Activated CD8-positive, alpha-beta memory T cell treated with anti-CD3 and anti-CD28 coated beads for 48 hours (primary cell): ENCODE results near the gene RUNX2.

ENCODE experiments used
- DNase-seq, 3 experiments: peaks; one replicate each; pipeline ENCODE4 v3.0.0-alpha.2; 2020; ENCODE audit warnings: low read depth in 2 of 3, low spot score in 2 of 3

Gene RUNX2

DNA sequence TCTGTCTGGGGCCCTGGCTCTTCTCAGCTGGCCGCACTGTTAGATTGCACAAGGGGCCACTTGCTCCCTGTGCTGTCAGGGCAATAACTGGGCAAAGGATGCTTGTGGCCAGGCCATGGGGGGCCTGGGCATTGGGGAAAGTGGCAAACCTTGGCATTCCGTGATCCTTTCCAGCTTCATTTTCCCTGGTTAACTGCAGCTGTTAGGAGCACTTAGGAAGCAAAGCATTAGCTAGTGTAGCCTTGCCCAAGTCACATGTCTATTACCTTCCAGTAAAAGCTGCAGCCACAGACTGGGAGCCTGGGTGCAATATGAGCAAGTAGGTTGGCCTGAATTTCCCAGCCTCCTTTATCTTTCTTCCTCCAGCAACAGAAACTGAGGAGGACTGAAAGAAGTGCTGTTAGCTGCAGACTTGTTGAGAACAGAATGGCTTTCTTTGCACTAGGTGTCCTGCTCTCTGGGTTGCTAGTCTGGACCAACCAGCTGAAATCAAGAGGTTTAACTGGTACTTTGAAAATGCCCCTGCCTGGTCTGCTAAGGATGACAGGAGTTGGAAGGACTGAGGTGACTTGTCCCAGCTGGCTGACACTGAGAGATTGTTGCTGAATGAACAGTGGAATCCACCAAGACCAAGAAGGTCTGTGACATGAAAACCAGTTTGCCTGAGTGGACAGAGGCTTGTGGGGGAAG is 361.9 kb downstream of the RUNX2 start:
- no peak for DNase-seq

DNA sequence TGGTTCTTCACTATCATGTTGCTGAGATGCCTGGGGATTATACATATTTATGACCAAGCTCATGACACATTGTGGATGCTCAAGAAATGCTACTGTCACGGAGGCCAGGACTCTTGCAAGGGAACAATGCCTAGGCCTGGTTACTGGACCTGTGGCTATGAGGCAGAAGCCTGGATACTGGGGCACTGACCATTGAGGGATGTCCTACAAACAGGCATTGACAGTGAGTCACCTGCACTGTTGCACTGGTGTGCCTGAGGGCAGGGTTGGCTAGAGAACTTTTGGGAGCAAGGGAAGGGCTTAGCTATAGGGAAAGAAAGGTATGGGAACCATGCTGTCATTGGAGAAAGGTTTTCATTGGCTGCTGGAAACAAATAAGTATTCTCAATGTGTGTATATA is 362.7 kb downstream of the RUNX2 start:
- no peak for DNase-seq

DNA sequence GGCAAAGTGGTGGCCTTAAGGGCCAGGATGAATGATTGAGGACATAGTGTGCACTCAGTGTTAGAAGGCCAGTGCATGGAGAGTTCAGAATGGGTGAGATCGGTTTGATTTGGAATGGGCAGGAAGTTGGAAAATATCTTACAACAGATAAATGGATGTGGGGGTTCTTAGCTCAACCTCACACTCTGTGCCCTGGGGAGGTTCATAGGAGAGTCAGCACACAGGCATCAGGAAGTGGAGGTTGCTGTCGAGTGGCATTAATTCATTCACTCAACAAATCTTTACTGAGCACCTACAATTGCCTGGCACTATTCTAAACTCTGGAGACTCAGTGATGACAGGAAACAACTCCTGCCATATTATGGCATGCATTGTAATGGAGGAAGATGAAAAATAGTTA is 363.3 kb downstream of the RUNX2 start:
- DNase-seq: no peak

DNA sequence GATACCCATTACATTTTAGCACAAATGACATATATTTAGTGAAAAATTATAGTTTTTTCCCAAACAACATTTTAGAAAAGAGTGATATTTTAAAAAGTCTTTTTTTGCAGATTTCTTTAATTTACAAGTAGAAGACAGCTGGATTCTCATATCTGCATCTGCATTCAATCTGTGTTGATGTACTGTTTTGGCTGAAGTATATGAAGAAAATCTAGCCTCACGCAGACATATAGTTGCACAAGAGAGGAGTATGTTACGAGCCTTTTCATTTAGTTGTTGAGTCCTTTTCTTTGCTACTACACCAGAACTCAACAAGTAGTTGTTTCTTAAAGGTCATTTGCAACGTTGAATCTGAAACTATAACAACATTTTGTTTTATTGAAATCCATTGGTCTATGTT is 363.9 kb downstream of the RUNX2 start:
- no peak for DNase-seq

DNA sequence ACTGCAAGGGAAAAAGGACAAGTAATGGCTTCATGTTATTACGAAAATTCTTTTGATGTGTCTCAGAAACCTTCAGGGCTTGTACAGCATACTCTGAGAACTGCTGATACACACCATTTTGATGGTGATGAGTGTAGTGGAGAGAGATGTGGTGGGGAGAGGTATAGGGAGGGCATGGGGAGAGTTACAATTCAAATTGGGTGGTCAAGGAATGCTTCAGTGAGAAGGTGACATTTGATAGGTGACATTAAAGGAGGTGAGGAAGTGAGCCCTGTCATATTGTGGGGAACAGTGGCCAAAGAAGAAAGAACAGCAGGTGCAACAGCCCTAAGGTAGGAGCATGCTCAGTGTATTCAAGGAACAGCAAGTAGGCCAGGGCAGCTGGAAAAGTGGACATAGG is 368.6 kb downstream of the RUNX2 start:
- DNase-seq: no peak

DNA sequence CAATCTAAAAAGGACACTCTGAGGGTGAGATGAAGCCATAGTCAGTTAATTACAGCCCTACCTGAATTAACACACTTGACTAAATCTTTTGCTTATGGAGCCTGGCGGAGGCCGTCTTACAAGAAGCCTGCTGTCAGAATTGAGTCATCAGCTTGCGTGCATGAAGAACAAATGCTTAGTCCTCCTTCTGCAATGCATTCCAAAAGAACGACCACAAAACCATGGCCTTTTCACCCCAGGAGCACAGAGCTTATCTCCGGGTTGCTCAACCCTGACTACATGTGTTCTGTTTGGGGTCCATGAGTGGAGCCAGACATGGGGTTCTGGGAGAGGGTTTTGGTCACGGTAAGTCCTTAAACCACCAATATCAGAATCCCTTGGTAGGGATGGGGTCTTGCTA is 369.5 kb downstream of the RUNX2 start:
- DNase-seq: no peak

DNA sequence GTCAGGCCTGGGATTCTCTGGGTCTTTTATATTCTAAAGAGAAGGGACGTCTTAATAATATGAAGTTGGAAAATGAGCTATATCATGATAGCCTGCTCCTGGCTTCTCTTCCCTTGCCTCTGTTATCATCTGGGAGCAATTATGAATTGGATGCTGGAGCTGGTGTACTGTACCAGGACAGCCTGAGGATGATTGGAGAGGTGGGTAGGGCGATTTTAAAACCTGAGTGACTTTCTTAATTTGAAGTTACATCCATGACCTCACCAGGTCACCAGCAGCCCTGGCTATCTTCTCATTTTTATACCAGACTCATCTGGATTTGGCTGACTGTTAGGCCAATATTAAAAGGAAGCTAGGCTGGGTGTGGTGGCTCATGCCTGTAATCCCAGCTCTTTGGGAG is 369.9 kb downstream of the RUNX2 start:
- no peak for DNase-seq

DNA sequence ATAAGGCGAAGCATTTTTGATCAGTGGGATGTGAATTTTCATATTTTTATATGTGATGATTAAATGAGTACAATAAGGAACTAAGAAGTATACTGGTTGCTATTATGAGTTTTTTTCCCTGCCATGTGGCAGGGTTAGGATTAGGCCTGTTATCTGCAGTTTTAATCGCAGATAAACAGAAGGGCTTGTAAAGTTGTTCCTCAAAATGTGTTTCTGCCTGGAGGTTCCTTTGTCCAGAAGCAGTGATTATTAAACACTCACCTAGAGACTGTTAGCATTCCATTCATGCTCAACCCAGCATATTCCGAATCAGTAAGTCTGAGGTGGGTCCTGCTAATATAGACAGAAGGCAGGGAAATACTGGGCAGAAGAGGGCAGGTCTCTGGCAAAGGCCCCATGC is 371.5 kb downstream of the RUNX2 start:
- DNase-seq: no peak

DNA sequence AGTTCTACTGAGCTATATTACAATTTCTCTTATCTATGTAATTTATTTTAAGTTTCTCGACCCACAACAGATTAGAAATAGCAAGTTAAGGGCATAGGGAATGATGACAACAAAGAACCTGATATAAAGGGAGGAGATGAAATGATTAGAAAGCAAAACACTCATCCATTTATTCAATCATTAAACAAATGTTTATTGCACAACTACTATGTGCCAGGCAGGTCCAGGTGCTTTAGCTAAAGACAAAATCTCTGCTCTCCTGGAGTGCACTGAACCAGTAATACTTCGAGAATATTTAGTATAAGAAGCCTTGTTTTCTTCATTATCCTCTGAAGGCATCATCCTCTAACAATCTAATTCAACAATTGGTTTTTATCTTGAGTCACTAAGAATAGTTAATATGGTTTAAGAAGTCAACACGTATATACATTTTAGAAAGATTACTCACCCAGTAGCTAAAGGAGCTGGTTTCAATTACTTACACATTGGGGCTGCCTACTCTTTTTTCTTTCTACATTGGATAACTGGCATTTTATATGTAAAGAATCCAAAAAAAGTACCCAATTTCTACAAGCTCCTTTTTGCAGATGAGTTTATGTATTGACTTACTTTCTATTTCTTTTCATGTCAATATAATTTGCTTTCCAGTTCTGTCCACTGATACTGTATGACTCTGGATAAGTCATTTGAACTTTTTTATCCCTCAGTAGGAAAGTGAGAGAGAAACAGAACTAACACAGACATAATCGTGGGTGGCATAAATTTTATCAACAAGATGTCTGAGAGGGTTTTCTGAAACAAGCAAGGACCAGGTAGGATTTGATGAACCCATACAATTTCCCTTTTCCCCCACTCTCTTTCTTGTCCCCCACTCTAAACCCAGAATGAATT is 375.0 kb downstream of the RUNX2 start:
- DNase-seq: no peak

DNA sequence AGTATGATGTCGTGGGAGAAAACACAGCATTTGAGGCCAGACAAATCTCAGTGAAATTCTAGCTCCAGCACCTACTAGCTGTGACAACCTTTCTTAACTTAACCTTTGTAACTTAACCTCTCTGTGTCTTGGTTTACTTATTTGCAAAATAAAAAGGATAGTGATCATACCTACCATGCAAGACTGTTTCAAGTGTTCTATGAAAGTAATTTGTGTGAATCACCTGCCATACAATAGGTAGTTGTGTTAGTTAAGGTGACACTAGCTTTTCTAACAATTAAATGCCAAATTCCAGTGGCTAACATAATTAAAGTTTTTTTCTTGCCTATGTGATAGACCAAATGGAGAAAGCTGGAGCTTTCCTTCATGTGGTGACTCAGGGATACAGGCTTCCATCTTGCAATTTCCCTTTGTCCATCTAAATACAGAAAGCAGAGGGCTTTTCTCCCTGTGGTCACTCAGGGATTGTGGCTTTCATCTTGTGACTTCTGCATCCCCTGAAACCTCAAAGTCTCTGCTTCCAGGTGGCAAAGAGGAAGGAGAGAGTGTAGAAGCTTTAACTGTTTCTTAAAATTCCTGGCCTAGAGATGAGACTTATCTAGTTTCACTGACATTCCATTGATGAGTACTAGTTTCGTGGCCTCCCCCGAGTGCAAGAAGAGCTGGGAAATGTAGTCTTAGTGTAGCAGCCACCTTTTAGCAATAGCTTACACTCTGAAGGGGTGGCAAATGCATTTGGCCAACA is 376.1 kb downstream of the RUNX2 start:
- DNase-seq: no peak

DNA sequence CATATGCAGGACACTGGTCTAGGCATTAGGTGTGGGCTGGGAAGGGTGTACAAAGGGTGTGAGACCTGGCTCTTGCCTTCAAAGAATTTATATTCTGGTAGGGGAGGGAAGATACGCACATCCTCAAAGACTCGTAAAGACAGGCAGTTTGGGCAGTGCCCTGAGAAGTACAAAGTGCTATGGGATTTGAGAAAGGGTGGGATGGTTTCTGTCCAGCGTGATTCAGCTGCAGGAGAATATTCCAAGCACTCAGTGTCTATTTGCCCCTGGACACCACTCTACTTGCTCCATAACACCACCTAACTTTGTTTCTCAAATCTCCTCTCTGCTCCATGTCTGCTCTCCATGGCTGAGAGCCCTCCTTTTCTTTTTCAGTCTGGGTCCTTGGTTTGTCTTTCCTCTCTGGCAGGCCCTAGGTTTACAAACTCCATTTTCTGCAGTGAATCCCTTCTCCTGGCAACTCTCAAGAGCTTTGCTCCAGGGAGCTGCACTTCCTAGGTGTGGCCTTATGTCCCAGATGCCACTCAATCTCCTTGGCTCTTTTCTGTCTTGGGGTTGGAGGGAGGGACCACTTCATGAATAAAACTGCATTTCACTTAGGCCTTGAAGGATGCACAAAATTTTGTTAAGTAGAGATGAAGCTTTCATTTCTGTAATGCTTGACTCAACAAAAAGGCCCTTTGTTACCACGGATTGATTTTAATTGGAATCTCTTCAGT is 377.2 kb downstream of the RUNX2 start:
- no peak for DNase-seq

DNA sequence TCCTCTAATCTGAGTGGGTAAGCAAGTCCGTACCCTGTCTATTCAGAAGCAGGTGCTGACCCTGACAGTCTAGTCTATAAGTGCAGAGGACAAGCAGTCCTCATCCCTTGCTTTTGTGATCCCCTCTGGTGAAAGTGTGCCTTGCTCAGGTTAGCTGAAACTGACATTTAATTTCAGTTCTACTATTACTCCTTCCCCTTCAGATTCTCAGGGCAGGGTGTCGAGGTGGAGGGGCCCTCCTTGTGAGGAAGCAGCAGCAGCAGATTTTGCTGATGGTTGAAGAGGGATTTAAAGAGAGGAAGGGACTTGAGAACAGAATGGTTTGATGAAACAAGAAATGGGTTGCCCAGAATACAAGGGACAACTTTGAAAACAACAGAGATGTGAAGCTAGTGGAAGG is 378.2 kb downstream of the RUNX2 start:
- DNase-seq: no peak

DNA sequence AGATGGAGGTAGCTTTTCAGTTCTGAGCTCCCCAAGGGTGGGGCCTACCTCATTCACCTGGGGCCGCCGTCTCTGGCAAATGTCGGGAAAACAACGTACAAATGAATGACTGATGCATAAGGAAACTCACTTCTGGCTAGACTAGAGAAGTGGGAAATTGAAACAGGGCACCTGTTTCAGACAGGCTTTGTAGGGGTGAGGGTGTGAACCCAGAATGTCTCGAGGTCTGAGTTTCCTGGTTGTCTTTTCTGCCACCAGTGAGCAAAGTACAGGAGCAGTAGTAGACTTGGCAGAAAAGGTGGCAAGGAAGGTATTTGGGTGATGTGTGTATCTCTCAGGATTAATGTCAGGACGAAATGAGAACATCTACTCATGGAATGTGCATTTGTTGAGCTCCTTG is 379.0 kb downstream of the RUNX2 start:
- DNase-seq: no peak

DNA sequence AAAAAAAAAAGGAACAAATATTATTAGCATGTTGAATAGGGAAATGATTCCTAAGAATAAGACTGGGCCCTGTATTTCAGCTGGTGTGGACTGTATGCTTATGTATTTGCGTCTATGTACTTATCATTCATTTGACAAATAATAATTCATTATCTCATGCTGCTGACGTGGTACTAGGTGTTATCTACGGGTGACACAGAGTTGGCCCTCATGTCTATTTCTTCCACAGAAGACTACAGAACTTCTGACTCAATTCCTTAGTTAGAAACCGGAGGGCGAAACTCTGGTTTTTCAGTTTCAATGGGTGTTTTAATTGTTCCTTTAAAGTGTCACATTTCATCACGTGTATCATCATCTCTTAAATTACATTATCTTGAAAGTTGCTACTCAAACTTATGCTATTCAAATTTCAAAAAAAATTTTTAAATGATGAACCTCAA is 381.7 kb downstream of the RUNX2 start:
- no peak for DNase-seq

DNA sequence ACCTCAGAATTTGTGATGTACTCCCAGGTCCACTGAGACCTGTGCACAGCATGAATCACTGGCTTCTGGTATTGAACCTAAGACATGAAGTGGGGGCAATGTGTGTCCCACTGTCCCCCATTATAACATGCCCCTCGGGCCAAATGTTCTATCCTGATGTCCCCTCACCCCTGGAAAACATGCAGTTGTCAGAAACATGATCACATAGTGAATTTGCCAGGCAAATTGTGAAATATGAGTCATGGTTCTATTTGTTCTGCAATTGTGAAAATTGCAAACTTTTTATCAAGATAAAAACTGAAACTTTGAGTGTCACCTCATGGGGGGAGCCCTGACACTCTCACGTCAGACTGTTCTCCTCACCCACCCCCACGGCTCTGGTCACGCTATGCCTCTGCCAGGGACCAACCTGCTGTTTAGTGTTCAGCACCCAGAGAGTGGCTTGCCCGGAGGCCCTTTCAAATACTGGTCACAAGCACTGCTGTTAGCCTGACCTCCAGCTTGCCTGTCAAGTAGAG is 382.2 kb downstream of the RUNX2 start:
- peak; percentile 70 to 76 (median 72) for DNase-seq

DNA sequence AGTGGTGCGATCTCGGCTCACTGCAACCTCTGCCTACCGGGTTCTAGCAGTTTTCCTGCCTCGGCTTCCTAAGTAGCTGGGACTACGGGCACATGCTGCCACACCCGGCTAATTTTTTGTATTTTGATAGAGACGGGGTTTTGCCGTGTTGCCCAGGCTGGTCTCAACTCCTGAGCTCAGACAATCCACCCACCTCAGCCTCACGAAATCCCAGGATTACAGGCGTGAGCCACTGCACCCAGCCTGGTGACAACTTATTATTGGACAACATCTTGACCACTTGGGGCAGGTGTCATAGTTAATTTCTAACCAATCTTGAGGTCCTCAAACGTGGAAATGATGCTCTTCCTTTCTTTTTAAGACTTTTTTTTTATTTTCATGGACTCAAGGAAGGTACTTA is 383.9 kb downstream of the RUNX2 start:
- DNase-seq: no peak

DNA sequence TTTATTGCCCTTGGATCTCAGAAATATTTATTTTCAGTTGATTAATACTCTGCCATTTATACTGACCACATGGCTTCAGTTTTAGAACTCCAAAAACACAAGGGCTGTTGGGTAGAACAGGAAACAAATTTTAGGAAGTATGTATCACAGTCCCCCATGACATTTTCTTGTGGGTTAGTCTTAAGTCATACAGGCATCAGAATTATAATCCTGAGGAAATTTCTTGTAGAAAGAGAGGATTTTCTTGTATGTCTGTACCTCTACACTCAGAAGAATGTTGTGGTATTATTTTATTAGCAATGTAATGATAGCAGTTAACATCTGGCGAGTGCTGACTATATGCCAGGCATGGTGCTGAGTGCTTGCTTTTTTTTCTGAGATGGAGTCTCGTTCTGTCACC is 384.7 kb downstream of the RUNX2 start:
- DNase-seq: no peak
